Spleen (tissue), 11 donors: ENCODE results near the gene TBC1D8. TPM values are rescaled to one million over a fixed set of nuclear protein-coding genes. Genes with fewer than 3 reads are reported as not detected.

Source experiments
- DNase-seq: peaks from one replicate; pipeline ENCODE4 v3.0.0-alpha.2; 2020
- H3K27ac ChIP-seq, 8 donors: fragments of 200-600 bp; sonication (generic) in 7 of 8; 1 replicate in 4 of 8; 2 replicates in 4 of 8; pipeline versions ENCODE4 v1.5.0 to v1.8.0; 2016 to 2021; ENCODE audit warnings: inconsistent platforms in 4 of 8, mild to moderate bottlenecking in 4 of 8, moderate library complexity in 1 of 8
- H3K27me3 ChIP-seq, 7 donors: fragments of 200-600 bp; sonication (generic) in 6 of 7; replicated peaks in 1 of 7; 1 replicate in 4 of 7; 2 replicates in 3 of 7; pipeline versions ENCODE4 v1.5.0 to v1.8.0; 2016 to 2021; ENCODE audit warnings: inconsistent platforms in 3 of 7, mild to moderate bottlenecking in 1 of 7
- H3K36me3 ChIP-seq, 6 donors: fragments of 200-600 bp; sonication (generic) in 5 of 6; 1 replicate in 4 of 6; 2 replicates in 2 of 6; pipeline versions ENCODE4 v1.5.0 to v1.8.0; 2016 to 2021; ENCODE audit warnings: inconsistent platforms in 2 of 6
- H3K4me1 ChIP-seq, 6 donors: fragments of 200-600 bp; sonication (generic) in 5 of 6; 1 replicate in 3 of 6; 2 replicates in 3 of 6; pipeline versions ENCODE4 v1.5.0 to v1.8.0; 2016 to 2021; ENCODE audit warnings: inconsistent platforms in 3 of 6
- H3K4me3 ChIP-seq, 8 donors: fragments of 200-600 bp; sonication (generic) in 7 of 8; 1 replicate in 4 of 8; 2 replicates in 4 of 8; pipeline versions ENCODE4 v1.5.0 to v1.8.0; 2016 to 2021; ENCODE audit warnings: inconsistent platforms in 4 of 8, mild to moderate bottlenecking in 4 of 8, moderate library complexity in 2 of 8
- H3K9me3 ChIP-seq, 8 donors: fragments of 200-600 bp; sonication (generic) in 7 of 8; 1 replicate in 4 of 8; 2 replicates in 4 of 8; pipeline versions ENCODE4 v1.5.0 to v1.8.0; 2016 to 2021; ENCODE audit warnings: inconsistent platforms in 4 of 8
- POLR2A ChIP-seq, 3 donors: fragments of 450-650 bp; IDR thresholded peaks; one replicate each; pipeline ENCODE4 v1.5.1; 2017; ENCODE audit warnings: antibody characterized with exemption in 3 of 3, mild to moderate bottlenecking in 1 of 3
- POLR2AphosphoS5 ChIP-seq, 3 donors: sonication (generic); formaldehyde crosslinking; IDR thresholded peaks; one replicate each; pipeline ENCODE4 v1.5.1; 2017; ENCODE audit warnings: antibody characterized with exemption in 3 of 3
- WGBS, 5 donors: extraction: QIAGEN DNeasy Blood & Tissue Kit in 3 of 5; methylation state at CpG; one replicate each; pipeline versions ENCODE4 v1.1.5 to v1.1.7; 2013 to 2018; 5-methylcytosine and 5-hydroxymethylcytosine counted together
- intact Hi-C: fragments of 100-400 bp; cut with DNase I; formaldehyde crosslinking; loops from one replicate; pipeline ENCODE4 v1.15.0; 2023; ENCODE audit warnings: low total_unique reads
- polyA plus RNA-seq, 3 donors: library from polyadenylated mRNA; stranded (reverse); fragments of 200-250 nt; gene quantifications; one replicate each; pipeline ENCODE4 v1.2.1, GENCODE V29; 2013
- total RNA-seq, 7 donors: library from RNA; depleted of rRNA in 3 of 7; stranded (reverse); fragments of >200 nt in 3 of 7; fragmentation: NEBNext Ultra II Directional in 4 of 7; extraction: Animal tissue kit (Norgen Biotek cat#: 25700) in 4 of 7; gene quantifications; one replicate each; pipeline versions ENCODE4 v1.1.0 to v1.2.1, GENCODE V29; 2016 to 2021
- TF ChIP-seq, protein P1 (sequence below), 11 experiments: fragments of 200-600 bp in 7 of 11; fragments of 450-650 bp in 4 of 11; sonication (generic) in 4 of 11; IDR thresholded peaks in 8 of 11; conservative IDR thresholded peaks in 3 of 11; 1 replicate in 7 of 11; 2 replicates in 4 of 11; pipeline versions ENCODE4 v1.4.0 to v1.8.0; 2016 to 2021; ENCODE audit warnings: antibody characterized with exemption in 11 of 11, inconsistent platforms in 4 of 11, mild to moderate bottlenecking in 1 of 11
- donor health status: healthy with polysubstance abuse.
- donor health status: DM: no; HTN: no; CAD: no; lungs with moderate emphysema.
- donor health status: DM: no; HTN: no; CAD: no.
- donor health status: Bipolar disorder and iron deficiency.
- donor health status: healthy.
- donor health status: DM: no; HTN: no; CAD: no.
- donor health status: DM: yes; HTN: yes; CAD: no.

The TBC1D8 gene
- total and polyA plus RNA-seq, 10 donors: 7.2 to 104 (median 40.5) TPM

DNA sequence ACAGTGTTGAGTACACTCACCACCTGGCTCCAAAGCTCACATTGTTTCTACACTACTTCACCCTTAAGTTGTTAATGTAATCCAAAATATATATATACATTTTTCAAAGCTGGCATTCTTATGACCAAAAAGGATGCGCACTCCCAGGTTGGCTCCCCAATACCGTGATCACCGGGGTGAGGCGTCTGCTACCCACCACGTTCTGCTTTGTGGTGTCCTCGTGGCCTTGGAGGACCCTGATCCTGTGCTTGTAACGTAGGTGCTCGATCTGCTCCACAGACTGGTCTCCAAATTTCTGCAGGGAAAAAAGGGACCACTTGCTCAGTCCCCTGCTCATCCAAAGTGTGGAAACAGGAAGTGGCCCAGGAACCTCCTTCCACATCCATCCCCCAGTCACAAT, 123.3 kb downstream of the TBC1D8 start:
- DNase-seq: no peak
- Histone ChIP-seq H3K27ac (no peak overlapping the region), H3K9me3 (no peaks in the 10 kb centered on the region), H3K27me3 (no peaks in the 10 kb centered on the region), H3K36me3 (peaks cover 0 to 100% (median 0%) of the 10 kb centered on the region in 6 donors), H3K4me1 (no peaks in the 10 kb centered on the region), H3K4me3 (no peak overlapping the region)
- 92 to 97% (median 95%) methylated on average over 8 of the region's 8 CpGs for WGBS, 5 donors
- intact Hi-C loops: no loop called here
- TF ChIP-seq POLR2AphosphoS5 (IDR thresholded peaks at IDR 0.05): no peak
- TF ChIP-seq, protein P1, sequence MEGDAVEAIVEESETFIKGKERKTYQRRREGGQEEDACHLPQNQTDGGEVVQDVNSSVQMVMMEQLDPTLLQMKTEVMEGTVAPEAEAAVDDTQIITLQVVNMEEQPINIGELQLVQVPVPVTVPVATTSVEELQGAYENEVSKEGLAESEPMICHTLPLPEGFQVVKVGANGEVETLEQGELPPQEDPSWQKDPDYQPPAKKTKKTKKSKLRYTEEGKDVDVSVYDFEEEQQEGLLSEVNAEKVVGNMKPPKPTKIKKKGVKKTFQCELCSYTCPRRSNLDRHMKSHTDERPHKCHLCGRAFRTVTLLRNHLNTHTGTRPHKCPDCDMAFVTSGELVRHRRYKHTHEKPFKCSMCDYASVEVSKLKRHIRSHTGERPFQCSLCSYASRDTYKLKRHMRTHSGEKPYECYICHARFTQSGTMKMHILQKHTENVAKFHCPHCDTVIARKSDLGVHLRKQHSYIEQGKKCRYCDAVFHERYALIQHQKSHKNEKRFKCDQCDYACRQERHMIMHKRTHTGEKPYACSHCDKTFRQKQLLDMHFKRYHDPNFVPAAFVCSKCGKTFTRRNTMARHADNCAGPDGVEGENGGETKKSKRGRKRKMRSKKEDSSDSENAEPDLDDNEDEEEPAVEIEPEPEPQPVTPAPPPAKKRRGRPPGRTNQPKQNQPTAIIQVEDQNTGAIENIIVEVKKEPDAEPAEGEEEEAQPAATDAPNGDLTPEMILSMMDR (IDR thresholded peaks at IDR 0.05 in 8 of 11, conservative IDR thresholded peaks at IDR 0.05 in 3 of 11): no peak
- TF ChIP-seq POLR2A (IDR thresholded peaks at IDR 0.05): no peak

DNA sequence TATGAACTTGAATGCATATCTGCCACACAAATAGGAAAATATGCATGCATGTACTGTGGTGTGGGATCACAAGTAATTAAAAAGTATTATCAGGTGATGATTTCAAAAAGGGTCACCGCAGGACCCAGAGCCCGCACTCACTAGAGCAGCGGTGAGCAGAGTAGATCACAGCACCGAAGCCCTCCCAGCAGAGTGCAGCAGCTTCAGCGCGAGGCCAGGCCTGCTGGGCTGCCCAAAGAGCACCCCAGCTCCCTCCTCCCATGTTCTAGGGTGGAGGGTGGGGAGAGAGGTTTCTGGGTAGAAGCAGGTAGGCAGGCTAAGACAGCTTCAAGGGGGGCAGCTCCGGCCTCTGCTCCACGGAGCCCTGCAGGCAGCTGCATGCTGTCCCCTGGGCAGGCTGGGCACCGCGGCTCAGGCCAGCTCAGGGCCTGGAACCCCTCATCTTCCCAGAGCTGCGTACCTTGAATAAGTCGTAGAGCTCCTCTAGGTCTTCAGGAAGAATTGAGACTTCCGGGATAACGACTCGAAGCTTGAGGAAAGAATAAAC, 124.2 kb downstream of the TBC1D8 start:
- peaks cover 0 to 100% (median 3%) of the 10 kb centered on the region in 6 donors for H3K36me3 ChIP-seq
- 89 to 94% (median 90%) methylated on average over 15 of the region's 15 CpGs for WGBS, 5 donors

DNA sequence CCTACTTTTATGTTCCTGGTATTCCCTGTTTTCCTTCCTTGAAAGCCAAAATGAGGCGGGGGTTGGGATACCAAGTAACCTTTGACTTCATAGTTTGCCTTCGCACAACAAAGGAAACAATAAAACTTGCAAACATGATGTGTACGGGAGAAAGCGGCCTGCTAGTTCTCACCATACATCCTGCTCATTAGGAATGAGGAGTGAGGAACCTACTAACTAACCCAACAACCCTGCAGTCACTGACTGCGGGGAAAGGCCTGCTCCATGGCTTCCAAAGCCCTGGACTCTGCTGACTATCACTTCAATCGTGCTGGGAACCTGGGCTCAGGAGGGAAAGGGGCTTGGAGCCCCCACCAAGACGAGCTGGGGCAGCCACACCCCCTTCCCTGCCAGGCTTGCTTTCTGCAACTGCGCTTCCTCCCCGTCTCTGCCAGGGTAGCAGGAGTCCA, 124.9 kb downstream of the TBC1D8 start:
- Histone ChIP-seq H3K9me3 (no peaks in the 10 kb centered on the region), H3K27ac (no peak overlapping the region), H3K4me3 (no peak overlapping the region), H3K4me1 (no peaks in the 10 kb centered on the region), H3K36me3 (peaks cover 0 to 100% (median 6%) of the 10 kb centered on the region in 6 donors), H3K27me3 (no peaks in the 10 kb centered on the region)
- intact Hi-C loops: no loop called here
- TF ChIP-seq, protein P1 (IDR thresholded peaks at IDR 0.05 in 8 of 11, conservative IDR thresholded peaks at IDR 0.05 in 3 of 11): no peak
- TF ChIP-seq POLR2A (IDR thresholded peaks at IDR 0.05) (no peak), POLR2AphosphoS5 (IDR thresholded peaks at IDR 0.05) (no peak)
- WGBS, 5 donors: 57 to 69% (median 62%) methylated on average over 9 of the region's 9 CpGs
- no peak for DNase-seq

More for the DNA sequence above, 124.2 kb downstream of the TBC1D8 start:
- TF ChIP-seq, protein P1 (IDR thresholded peaks at IDR 0.05 in 8 of 11, conservative IDR thresholded peaks at IDR 0.05 in 3 of 11): no peak
- peak in 2 of 3 donors; percentile 29 to 46 for TF ChIP-seq POLR2AphosphoS5 (IDR thresholded peaks at IDR 0.05)
- Histone ChIP-seq H3K4me1 (no peaks in the 10 kb centered on the region), H3K4me3 (no peak overlapping the region), H3K27me3 (no peaks in the 10 kb centered on the region), H3K27ac (no peak overlapping the region), H3K9me3 (no peaks in the 10 kb centered on the region)
- intact Hi-C loops: no loop called here
- DNase-seq: no peak

DNA sequence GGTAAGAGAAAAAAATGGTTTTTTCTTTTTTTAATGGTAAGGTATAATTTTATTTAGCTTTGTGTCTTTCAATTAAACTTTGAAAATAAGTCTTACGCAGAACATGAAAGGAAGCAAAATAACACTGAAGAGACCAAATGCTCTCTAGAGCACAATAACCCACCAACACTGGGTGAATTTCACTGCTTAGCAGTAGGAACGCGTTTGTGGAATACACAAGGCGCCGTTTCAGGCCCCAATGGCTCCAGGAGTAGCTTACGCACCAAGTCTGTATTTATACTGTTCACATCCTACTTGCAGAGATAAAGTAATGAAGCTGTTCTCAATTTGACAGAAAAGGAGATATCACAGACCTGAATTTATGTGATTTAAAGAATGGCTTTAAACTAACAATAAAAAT, 125.6 kb downstream of the TBC1D8 start:
- no peak overlapping the region for H3K4me3 ChIP-seq
- H3K36me3 ChIP-seq: peaks cover 0 to 100% (median 12%) of the 10 kb centered on the region in 6 donors
- H3K9me3 ChIP-seq: no peaks in the 10 kb centered on the region
- intact Hi-C loops: no loop called here
- WGBS, 5 donors: 92 to 97% (median 94%) methylated on average over 6 of the region's 6 CpGs
- no peak for DNase-seq
- TF ChIP-seq POLR2AphosphoS5 (IDR thresholded peaks at IDR 0.05) (no peak), POLR2A (IDR thresholded peaks at IDR 0.05) (no peak)
- TF ChIP-seq, protein P1 (IDR thresholded peaks at IDR 0.05 in 8 of 11, conservative IDR thresholded peaks at IDR 0.05 in 3 of 11): no peak
- H3K27ac ChIP-seq: no peak overlapping the region
- no peaks in the 10 kb centered on the region for H3K4me1 ChIP-seq
- no peaks in the 10 kb centered on the region for H3K27me3 ChIP-seq
